Activated CD4-positive, alpha-beta T cell treated with anti-CD3 and anti-CD28 coated beads, Interleukin-2, amount 50 U/mL, for 24 hours (primary cell): ENCODE results near the gene PPP1R36.
"Not testable (repeated sequence)": the region's sequence is repeated elsewhere in the genome, so short reads cannot be mapped to it uniquely, and the experiment has no call there.

Source experiments
- DNase-seq, 2 donors: peaks; one replicate each; pipeline ENCODE4 v3.0.0-alpha.2; 2020; ENCODE audit warnings: low read depth in 1 of 2, low spot score in 1 of 2

PPP1R36 gene

GRCh38 chr14:64563696-64564095, 13.9 kb downstream of the PPP1R36 start:
- DNase-seq: no peak

GRCh38 chr14:64566651-64567122, 16.9 kb downstream of the PPP1R36 start:
- DNase-seq: no peak

- DNase-seq: no peak
Measured at GRCh38 chr14:64569138-64569631, 19.4 kb downstream of the PPP1R36 start.

GRCh38 chr14:64569646-64570045, 19.9 kb downstream of the PPP1R36 start:
- DNase-seq: not testable (repeated sequence)

GRCh38 chr14:64572386-64573104, 22.8 kb downstream of the PPP1R36 start:
- no peak for DNase-seq

GRCh38 chr14:64573109-64573508, 23.3 kb downstream of the PPP1R36 start:
- no peak for DNase-seq

- DNase-seq: no peak
Measured at GRCh38 chr14:64574371-64575107, 24.8 kb downstream of the PPP1R36 start.

- DNase-seq: no peak
Measured at GRCh38 chr14:64577211-64577610, 27.4 kb downstream of the PPP1R36 start.

- no peak for DNase-seq
Measured at GRCh38 chr14:64580467-64580866, 30.7 kb downstream of the PPP1R36 start.

GRCh38 chr14:64581363-64581762, 31.6 kb downstream of the PPP1R36 start:
- no peak for DNase-seq

- no peak for DNase-seq
Measured at GRCh38 chr14:64581817-64582216, 32.1 kb downstream of the PPP1R36 start.

GRCh38 chr14:64584190-64584589, 34.4 kb downstream of the PPP1R36 start:
- DNase-seq: no peak

- no peak for DNase-seq
Measured at GRCh38 chr14:64591809-64592208, 42.0 kb downstream of the PPP1R36 start.

- DNase-seq: no peak
Measured at GRCh38 chr14:64594438-64594837, 44.7 kb downstream of the PPP1R36 start.

GRCh38 chr14:64598404-64598803, 48.6 kb downstream of the PPP1R36 start:
- DNase-seq: no peak

GRCh38 chr14:64601571-64601970, 51.8 kb downstream of the PPP1R36 start:
- no peak for DNase-seq

- no peak for DNase-seq
Measured at GRCh38 chr14:64602826-64603225, 53.1 kb downstream of the PPP1R36 start.

GRCh38 chr14:64604001-64604400, 54.2 kb downstream of the PPP1R36 start:
- no peak for DNase-seq

- DNase-seq: no peak
Measured at GRCh38 chr14:64604881-64605280, 55.1 kb downstream of the PPP1R36 start.

GRCh38 chr14:64605926-64606685, 56.3 kb downstream of the PPP1R36 start:
- DNase-seq: no peak

GRCh38 chr14:64610049-64610746, 60.4 kb downstream of the PPP1R36 start:
- DNase-seq: no peak
